Measurements from ENCODE around the gene CDC42BPA.

The CDC42BPA gene

DNA sequence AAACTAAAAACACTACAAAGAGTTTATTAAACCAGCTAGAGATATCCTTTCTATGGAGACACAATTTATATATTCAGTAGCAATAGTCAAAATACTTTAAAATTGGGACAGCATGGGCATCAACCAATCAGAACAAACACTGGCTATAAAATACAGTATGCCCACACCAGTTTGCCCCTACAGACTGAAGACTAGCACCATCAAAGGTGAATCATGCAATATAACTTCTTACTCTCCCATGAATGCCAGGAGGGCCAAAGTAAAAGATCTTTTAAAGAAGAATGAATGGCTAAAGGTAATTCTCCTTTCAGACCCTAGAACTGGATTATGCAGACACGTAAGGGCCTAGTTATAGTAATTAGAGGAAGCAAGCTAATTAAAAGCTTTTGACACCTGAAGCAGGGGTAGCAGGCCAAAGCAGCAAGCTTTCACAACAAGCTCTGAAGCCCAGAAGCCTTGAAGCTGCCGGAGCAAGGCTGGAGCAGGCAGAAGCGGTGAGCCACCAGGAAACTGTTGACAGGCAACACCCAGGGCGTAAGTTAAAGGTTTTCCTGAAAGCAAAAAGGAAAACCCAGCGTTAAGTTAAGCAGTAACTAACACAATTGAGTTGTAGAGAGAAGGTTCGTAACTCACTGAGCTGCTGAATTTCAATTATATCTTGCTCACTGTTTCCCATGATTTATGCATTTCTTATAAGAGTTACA, 99.3 kb downstream of the CDC42BPA start:
- no peaks in the 10 kb centered on the region for H3K27me3 ChIP-seq (ENCODE audit: control insufficient read depth, insufficient read depth, low read length, poor library complexity, severe bottlenecking)
- no peaks in the 10 kb centered on the region for H3K9me3 ChIP-seq (ENCODE audit: control insufficient read depth, low read length)
- WGBS, 2 experiments, result 92 to 95% methylated on average over 6 of the region's 6 CpGs

DNA sequence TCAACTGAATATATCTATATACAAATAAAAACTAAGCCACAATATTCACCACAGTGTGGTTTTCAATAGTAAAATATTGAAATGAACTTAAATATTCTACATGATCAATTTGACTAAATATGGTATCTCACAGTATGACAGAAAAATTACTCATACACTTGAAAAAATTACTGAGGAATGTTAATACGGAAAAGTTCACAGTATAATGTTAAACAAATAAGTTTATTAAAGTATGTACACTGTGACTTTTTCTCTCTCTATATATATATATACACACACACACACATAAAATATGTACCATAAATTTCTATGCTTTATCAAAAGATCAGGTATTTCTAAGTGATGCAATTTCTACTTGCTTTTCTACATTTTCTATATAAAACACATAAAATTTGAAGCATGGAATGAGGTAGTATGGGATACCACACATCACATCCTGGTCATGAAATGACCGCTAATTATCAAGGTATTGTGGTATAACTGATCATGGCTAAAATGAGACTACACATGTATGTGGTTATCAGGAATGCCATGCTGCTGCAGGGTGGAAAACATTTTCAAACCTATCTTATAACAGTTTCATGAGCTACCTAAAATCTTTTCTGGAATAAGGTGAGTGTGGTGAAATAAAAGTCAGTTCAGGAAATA, 102.3 kb downstream of the CDC42BPA start:
- Histone ChIP-seq H3K36me3 (ENCODE audit: control insufficient read depth, insufficient read depth, low read length) (no peaks in the 10 kb centered on the region), H3K27ac (ENCODE audit: insufficient read depth, low read depth, low read length, poor library complexity, severe bottlenecking) (no peak overlapping the region), H3K4me1 (ENCODE audit: control insufficient read depth, insufficient read depth, low read length) (no peaks in the 10 kb centered on the region), H3K9me3 (ENCODE audit: control insufficient read depth, low read length) (no peaks in the 10 kb centered on the region), H3K27me3 (ENCODE audit: control insufficient read depth, insufficient read depth, low read length, poor library complexity, severe bottlenecking) (no peaks in the 10 kb centered on the region), H3K4me3 (ENCODE audit: insufficient read depth, low read depth, low read length) (no peak overlapping the region)
- WGBS, 2 experiments, result 100% methylated on average over 1 of the region's 2 CpGs

More for the DNA sequence above, 99.3 kb downstream of the CDC42BPA start:
- Histone ChIP-seq H3K36me3 (ENCODE audit: control insufficient read depth, insufficient read depth, low read length) (no peaks in the 10 kb centered on the region), H3K4me1 (ENCODE audit: control insufficient read depth, insufficient read depth, low read length) (no peaks in the 10 kb centered on the region), H3K4me3 (ENCODE audit: insufficient read depth, low read depth, low read length) (no peak overlapping the region), H3K27ac (ENCODE audit: insufficient read depth, low read depth, low read length, poor library complexity, severe bottlenecking) (no peak overlapping the region)

DNA sequence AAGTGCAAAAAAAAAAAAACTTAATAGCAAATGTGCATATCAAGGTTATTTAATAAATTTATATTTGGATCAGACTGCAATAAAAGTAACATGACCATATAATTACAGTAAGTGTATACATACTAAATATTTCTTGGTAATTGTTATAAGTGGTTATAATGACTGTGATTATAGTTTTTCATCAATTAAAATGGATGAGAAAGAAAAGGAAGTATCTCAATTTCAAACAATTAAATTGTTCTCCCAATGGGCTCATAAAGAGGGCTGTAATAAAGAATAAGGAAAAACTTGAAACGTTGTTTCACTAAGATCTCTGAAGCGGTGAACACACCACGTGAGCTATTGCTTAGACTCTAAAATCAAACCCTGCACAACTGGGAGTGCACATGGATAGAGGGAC, 104.1 kb downstream of the CDC42BPA start:
- Histone ChIP-seq H3K9me3 (ENCODE audit: control insufficient read depth, low read length) (no peaks in the 10 kb centered on the region), H3K36me3 (ENCODE audit: control insufficient read depth, insufficient read depth, low read length) (no peaks in the 10 kb centered on the region), H3K4me3 (ENCODE audit: insufficient read depth, low read depth, low read length) (no peak overlapping the region), H3K27ac (ENCODE audit: insufficient read depth, low read depth, low read length, poor library complexity, severe bottlenecking) (no peak overlapping the region), H3K27me3 (ENCODE audit: control insufficient read depth, insufficient read depth, low read length, poor library complexity, severe bottlenecking) (no peaks in the 10 kb centered on the region), H3K4me1 (ENCODE audit: control insufficient read depth, insufficient read depth, low read length) (no peaks in the 10 kb centered on the region)
- 93 to 95% methylated on average over 3 of the region's 3 CpGs for WGBS, 2 experiments

DNA sequence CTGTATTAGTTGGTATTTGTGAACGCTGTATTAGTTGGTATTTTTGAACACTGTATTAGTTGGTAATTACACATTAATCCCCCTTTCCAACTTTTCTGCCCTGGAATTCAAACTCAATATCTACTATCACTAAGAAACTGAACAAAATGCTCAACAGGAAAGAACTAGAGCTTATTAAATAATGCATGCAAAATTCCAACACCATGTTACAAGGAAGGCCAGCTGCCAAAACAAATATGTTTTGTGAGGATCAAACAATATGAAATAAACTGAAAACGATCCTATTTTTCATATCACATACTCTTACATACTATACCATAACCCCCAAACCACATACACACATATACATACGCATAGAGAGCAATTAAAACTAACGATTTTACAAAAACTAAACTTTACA, 104.9 kb downstream of the CDC42BPA start:
- Histone ChIP-seq H3K36me3 (ENCODE audit: control insufficient read depth, insufficient read depth, low read length) (no peaks in the 10 kb centered on the region), H3K4me3 (ENCODE audit: insufficient read depth, low read depth, low read length) (no peak overlapping the region), H3K9me3 (ENCODE audit: control insufficient read depth, low read length) (no peaks in the 10 kb centered on the region), H3K27ac (ENCODE audit: insufficient read depth, low read depth, low read length, poor library complexity, severe bottlenecking) (no peak overlapping the region), H3K4me1 (ENCODE audit: control insufficient read depth, insufficient read depth, low read length) (no peaks in the 10 kb centered on the region), H3K27me3 (ENCODE audit: control insufficient read depth, insufficient read depth, low read length, poor library complexity, severe bottlenecking) (no peaks in the 10 kb centered on the region)
- WGBS, 2 experiments, result 94 to 98% methylated on average over 3 to 4 of the region's 4 CpGs

DNA sequence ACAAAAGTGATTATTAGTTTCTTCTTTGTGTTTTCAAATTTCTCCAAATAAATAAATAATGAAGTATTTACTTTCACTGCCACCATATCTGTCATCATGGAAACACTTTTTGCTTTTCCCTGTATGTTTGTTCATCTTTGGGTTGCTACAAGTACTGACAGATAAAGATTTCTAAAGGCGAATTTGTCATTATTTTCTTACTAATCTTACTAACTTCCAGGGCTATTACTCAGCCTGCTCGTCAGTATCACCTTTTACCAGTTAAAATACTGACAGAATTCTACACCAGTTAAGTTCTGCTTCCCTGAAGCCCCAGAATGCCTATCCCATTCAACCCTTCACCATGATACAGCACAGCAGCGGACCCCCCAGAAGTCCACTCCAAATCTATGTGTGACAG, 106.1 kb downstream of the CDC42BPA start:
- Histone ChIP-seq H3K4me1 (ENCODE audit: control insufficient read depth, insufficient read depth, low read length) (no peaks in the 10 kb centered on the region), H3K27ac (ENCODE audit: insufficient read depth, low read depth, low read length, poor library complexity, severe bottlenecking) (no peak overlapping the region), H3K4me3 (ENCODE audit: insufficient read depth, low read depth, low read length) (no peak overlapping the region), H3K36me3 (ENCODE audit: control insufficient read depth, insufficient read depth, low read length) (no peaks in the 10 kb centered on the region), H3K9me3 (ENCODE audit: control insufficient read depth, low read length) (no peaks in the 10 kb centered on the region), H3K27me3 (ENCODE audit: control insufficient read depth, insufficient read depth, low read length, poor library complexity, severe bottlenecking) (no peaks in the 10 kb centered on the region)
- 92 to 95% methylated on average over 3 of the region's 3 CpGs for WGBS, 2 experiments

DNA sequence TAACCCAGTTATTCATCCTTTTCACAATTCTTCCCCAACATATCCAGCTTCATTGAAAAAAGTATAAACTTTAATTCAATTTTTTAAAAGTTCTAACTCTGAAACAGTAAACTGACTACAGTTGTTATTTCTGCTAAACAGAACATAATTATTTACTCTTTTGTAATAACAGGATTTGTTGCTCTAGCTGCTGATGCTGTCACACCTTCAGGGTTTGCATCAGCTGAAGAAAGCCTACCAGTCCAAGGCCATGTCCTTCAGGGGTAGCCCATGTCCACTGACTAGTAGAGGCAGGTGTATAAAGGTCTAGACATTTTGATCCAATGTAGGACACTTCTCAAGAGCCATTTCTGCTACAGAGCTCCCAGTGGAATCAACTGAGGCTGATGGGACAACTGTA, 107.7 kb downstream of the CDC42BPA start:
- Histone ChIP-seq H3K4me3 (ENCODE audit: insufficient read depth, low read depth, low read length) (no peak overlapping the region), H3K27ac (ENCODE audit: insufficient read depth, low read depth, low read length, poor library complexity, severe bottlenecking) (no peak overlapping the region), H3K36me3 (ENCODE audit: control insufficient read depth, insufficient read depth, low read length) (no peaks in the 10 kb centered on the region), H3K4me1 (ENCODE audit: control insufficient read depth, insufficient read depth, low read length) (no peaks in the 10 kb centered on the region), H3K9me3 (ENCODE audit: control insufficient read depth, low read length) (no peaks in the 10 kb centered on the region), H3K27me3 (ENCODE audit: control insufficient read depth, insufficient read depth, low read length, poor library complexity, severe bottlenecking) (no peaks in the 10 kb centered on the region)

- WGBS, 2 experiments, result 100% methylated on average over 1 of the region's 2 CpGs; no CpG with 5 or more reads in 1 of the 2 experiments
- no peaks in the 10 kb centered on the region for H3K9me3 ChIP-seq (ENCODE audit: control insufficient read depth, low read length)
- H3K4me1 ChIP-seq (ENCODE audit: control insufficient read depth, insufficient read depth, low read length), result no peaks in the 10 kb centered on the region
- no peaks in the 10 kb centered on the region for H3K27me3 ChIP-seq (ENCODE audit: control insufficient read depth, insufficient read depth, low read length, poor library complexity, severe bottlenecking)
- no peaks in the 10 kb centered on the region for H3K36me3 ChIP-seq (ENCODE audit: control insufficient read depth, insufficient read depth, low read length)
- no peak overlapping the region for H3K4me3 ChIP-seq (ENCODE audit: insufficient read depth, low read depth, low read length)
- no peak overlapping the region for H3K27ac ChIP-seq (ENCODE audit: insufficient read depth, low read depth, low read length, poor library complexity, severe bottlenecking)
These were observed 121.2 kb downstream of the CDC42BPA start for GRCh38 chr1:227197064-227197463.

DNA sequence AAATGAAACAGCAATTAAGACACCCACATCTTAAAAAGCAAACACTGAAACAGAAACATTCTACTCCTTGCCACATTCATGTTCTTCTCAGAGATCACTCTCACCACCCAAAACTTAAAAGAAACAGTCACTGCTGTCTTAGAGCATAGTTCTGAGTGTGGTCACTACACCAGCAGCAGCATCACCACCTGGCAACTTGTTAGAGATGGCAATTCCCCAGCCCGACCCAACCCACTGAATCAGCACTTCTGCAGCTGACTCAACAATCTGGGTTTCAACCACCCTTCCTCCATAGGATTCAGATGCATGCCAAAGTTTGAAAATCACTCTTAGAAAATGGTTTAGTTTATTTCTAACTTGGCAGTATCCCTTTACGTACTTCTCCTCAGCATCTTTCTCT, 126.1 kb downstream of the CDC42BPA start:
- 79 to 91% methylated on average over 2 of the region's 2 CpGs for WGBS, 2 experiments
- no peaks in the 10 kb centered on the region for H3K27me3 ChIP-seq (ENCODE audit: control insufficient read depth, insufficient read depth, low read length, poor library complexity, severe bottlenecking)
- no peaks in the 10 kb centered on the region for H3K36me3 ChIP-seq (ENCODE audit: control insufficient read depth, insufficient read depth, low read length)
- H3K4me1 ChIP-seq (ENCODE audit: control insufficient read depth, insufficient read depth, low read length), result no peaks in the 10 kb centered on the region
- H3K27ac ChIP-seq (ENCODE audit: insufficient read depth, low read depth, low read length, poor library complexity, severe bottlenecking), result no peak overlapping the region
- no peak overlapping the region for H3K4me3 ChIP-seq (ENCODE audit: insufficient read depth, low read depth, low read length)
- no peaks in the 10 kb centered on the region for H3K9me3 ChIP-seq (ENCODE audit: control insufficient read depth, low read length)

GRCh38 chr1:227191607-227192006, 126.7 kb downstream of the CDC42BPA start:
- no peak overlapping the region for H3K4me3 ChIP-seq (ENCODE audit: insufficient read depth, low read depth, low read length)
- H3K4me1 ChIP-seq (ENCODE audit: control insufficient read depth, insufficient read depth, low read length), result no peaks in the 10 kb centered on the region
- H3K9me3 ChIP-seq (ENCODE audit: control insufficient read depth, low read length), result no peaks in the 10 kb centered on the region
- H3K27ac ChIP-seq (ENCODE audit: insufficient read depth, low read depth, low read length, poor library complexity, severe bottlenecking), result no peak overlapping the region
- H3K27me3 ChIP-seq (ENCODE audit: control insufficient read depth, insufficient read depth, low read length, poor library complexity, severe bottlenecking), result no peaks in the 10 kb centered on the region
- WGBS, 2 experiments, result 38 to 93% methylated on average over 1 of the region's 2 CpGs
- H3K36me3 ChIP-seq (ENCODE audit: control insufficient read depth, insufficient read depth, low read length), result no peaks in the 10 kb centered on the region

GRCh38 chr1:227190321-227190720, 128.0 kb downstream of the CDC42BPA start:
- Histone ChIP-seq H3K36me3 (ENCODE audit: control insufficient read depth, insufficient read depth, low read length) (no peaks in the 10 kb centered on the region), H3K4me3 (ENCODE audit: insufficient read depth, low read depth, low read length) (no peak overlapping the region), H3K27ac (ENCODE audit: insufficient read depth, low read depth, low read length, poor library complexity, severe bottlenecking) (no peak overlapping the region), H3K9me3 (ENCODE audit: control insufficient read depth, low read length) (no peaks in the 10 kb centered on the region), H3K4me1 (ENCODE audit: control insufficient read depth, insufficient read depth, low read length) (no peaks in the 10 kb centered on the region), H3K27me3 (ENCODE audit: control insufficient read depth, insufficient read depth, low read length, poor library complexity, severe bottlenecking) (no peaks in the 10 kb centered on the region)
- 83 to 94% methylated on average over 2 of the region's 2 CpGs for WGBS, 2 experiments
